GM21367 (cell line): Measurements from ENCODE around the gene TSPAN13.

Experiments used
- ATAC-seq: cut with Tn5 transposase; IDR thresholded peaks from one replicate; pipeline ENCODE4 v1.9.1; 2021; ENCODE audit not compliant: unreplicated experiment

The TSPAN13 gene

GRCh38 chr7:16810573-16810972, 57.0 kb downstream of the TSPAN13 start:
- ATAC-seq: no peak

DNA sequence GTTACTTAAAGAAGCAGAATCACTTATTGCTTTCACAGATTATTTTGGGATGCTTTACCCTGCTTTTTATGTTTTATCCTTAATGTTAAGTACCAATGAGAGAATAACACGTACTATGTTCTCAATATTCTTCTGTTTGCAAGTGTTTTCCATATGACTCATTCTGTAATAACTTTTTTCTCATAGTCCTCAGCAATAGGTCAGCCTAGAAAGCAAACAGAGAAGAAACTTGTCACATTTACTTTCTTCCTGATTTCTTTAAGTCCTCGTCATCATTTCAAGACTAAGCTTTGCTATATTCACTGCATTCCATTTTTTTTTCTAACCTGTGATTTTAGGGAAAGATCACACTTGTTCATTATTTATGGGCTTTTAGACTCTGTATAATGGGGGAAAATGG, 58.0 kb downstream of the TSPAN13 start:
- no peak for ATAC-seq

DNA sequence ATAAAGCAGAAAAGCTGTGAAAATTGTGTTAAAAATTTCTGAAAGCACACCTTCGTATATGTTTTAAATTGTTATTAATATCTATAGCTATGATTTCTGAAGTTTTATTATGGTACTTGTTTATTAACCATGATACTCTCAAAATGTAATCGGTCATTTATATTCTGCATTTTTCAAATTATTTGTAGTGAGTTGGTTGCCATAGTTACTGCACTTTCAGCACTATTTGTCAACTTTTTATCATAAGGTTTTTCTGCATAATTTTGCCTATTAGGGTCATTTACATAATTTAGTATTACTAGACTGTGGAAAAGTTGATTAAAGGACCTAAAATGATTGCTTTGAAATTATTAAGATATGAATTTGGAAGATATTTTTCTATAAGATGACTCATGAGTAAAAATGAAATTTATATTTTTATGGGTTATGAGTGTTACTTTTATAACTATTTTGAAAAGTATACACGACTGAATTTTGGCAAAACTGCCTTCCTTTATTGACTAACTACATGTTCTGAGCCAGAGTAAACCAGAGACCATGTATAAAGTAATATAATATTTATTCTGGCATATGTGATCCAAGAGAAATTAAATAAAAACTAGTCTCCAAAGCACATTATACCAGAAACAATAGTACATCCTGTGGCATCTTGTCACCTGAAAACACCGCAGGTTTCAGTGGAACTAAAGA, 59.1 kb downstream of the TSPAN13 start:
- ATAC-seq: no peak

- ATAC-seq: no peak
These were observed 59.7 kb downstream of the TSPAN13 start for GRCh38 chr7:16813232-16813616.

DNA sequence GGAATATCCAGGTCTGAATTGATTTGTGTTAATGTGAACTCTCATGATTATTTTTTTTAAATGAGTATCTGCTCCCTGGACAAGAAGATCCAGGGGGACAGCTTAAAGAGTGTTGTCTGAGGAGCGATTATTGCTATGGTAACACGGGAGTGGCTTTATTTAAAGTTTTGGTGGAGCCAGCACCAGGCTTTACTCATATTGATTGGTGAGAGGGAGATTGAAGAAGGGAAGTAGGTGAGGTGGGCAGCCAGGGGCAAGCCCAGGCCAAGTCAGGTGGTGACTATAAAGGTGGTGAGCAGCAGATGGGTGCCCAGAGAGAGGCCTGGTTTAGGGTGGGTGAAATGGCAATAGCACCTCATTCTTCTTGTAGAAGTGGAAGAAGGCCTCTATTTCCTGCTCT, 61.4 kb downstream of the TSPAN13 start:
- no peak for ATAC-seq

GRCh38 chr7:16816824-16817223, 63.3 kb downstream of the TSPAN13 start:
- ATAC-seq: no peak

DNA sequence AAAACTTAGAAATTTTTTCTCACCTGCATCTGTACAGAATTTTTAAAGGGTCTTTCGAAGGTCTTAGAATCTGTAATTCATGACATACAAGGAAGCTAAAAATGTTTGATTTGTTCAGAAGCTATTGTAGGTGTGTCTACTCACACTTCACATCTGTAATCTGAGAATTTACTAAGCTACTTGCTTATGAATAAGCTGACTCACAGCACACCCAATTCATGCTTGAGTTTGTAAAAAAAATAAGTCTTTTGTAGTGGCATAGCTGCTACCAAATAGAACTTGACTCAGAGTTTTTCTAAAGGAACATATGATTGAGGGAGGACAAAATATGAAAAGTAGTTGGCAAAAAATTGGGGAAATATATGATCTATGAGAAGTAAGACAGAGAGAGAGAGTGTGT, 64.0 kb downstream of the TSPAN13 start:
- no peak for ATAC-seq

DNA sequence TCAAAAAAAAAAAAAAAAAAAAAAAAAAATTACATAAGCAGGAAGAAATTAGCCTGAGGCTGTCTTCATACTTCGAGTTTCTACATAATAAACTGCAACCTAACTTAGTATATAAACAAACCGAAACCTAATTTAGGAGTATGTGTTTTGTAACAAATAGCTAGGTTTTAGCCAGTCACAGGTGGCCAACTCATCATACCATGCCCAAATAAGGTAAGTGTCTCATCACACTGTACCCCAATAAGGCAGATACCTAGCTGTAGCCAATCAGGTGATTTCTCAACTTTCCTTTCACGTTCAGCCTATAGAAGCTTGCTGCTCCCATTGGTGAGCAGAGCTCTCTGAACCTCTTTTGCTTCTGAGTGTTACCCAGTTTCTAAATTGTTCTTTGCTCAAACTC, 65.2 kb downstream of the TSPAN13 start:
- no peak for ATAC-seq

GRCh38 chr7:16822029-16822428, 68.5 kb downstream of the TSPAN13 start:
- ATAC-seq: no peak

DNA sequence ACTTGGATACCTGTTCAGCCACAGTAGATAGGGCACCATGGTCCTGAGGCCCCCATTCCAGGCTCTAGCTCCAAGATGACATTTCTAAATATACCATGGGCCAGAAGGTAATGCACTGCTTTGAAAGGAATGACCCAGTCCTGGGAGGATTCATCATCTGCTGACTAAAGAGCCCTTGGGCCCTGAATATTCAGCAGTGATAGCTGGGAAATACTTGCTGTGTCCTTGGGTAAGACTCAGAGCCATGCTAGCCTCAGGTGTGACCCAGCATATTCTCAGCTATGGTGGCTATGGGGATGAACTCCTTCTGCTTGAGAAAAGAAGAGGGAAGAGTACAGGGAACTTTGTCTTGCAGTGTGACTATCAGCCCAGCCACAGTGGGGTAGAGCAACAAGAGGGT, 72.5 kb downstream of the TSPAN13 start:
- no peak for ATAC-seq

- ATAC-seq: no peak
These were observed 79.8 kb downstream of the TSPAN13 start for GRCh38 chr7:16833373-16833772.
